GM19468 (cell line): ENCODE results near the gene CUEDC1.

Experiments
- ATAC-seq: cut with Tn5 transposase; IDR thresholded peaks from one replicate; pipeline ENCODE4 v1.9.1; 2021; ENCODE audit warnings: mild to moderate bottlenecking, moderate library complexity, moderate number of reproducible peaks; ENCODE audit not compliant: unreplicated experiment; ENCODE audit errors: extremely low read depth

Gene CUEDC1

GRCh38 chr17:57902117-57902799 lies 53.0 kb downstream of the CUEDC1 start:
- peak; percentile 23 for ATAC-seq

GRCh38 chr17:57900991-57901743 lies 54.0 kb downstream of the CUEDC1 start:
- no peak for ATAC-seq

GRCh38 chr17:57899822-57900221 lies 55.4 kb downstream of the CUEDC1 start:
- ATAC-seq = no peak

- ATAC-seq = no peak
These were observed 55.8 kb downstream of the CUEDC1 start for GRCh38 chr17:57899391-57899790.

GRCh38 chr17:57898487-57899311 lies 56.5 kb downstream of the CUEDC1 start:
- no peak for ATAC-seq

GRCh38 chr17:57895382-57896060 lies 59.7 kb downstream of the CUEDC1 start:
- no peak for ATAC-seq

- ATAC-seq = no peak
These were observed 60.4 kb downstream of the CUEDC1 start for GRCh38 chr17:57894848-57895247.

- ATAC-seq = no peak
These were observed 62.2 kb downstream of the CUEDC1 start for GRCh38 chr17:57892820-57893595.

- no peak for ATAC-seq
These were observed 62.9 kb downstream of the CUEDC1 start for GRCh38 chr17:57892146-57892819.

GRCh38 chr17:57890857-57891232 lies 64.4 kb downstream of the CUEDC1 start:
- ATAC-seq = no peak

GRCh38 chr17:57889892-57890856 lies 65.0 kb downstream of the CUEDC1 start:
- no peak for ATAC-seq

GRCh38 chr17:57889252-57889651 lies 66.0 kb downstream of the CUEDC1 start:
- ATAC-seq = no peak

GRCh38 chr17:57888311-57889216 lies 66.6 kb downstream of the CUEDC1 start:
- ATAC-seq = no peak

- ATAC-seq = no peak
These were observed 68.1 kb downstream of the CUEDC1 start for GRCh38 chr17:57887161-57887560.

- ATAC-seq = no peak
These were observed 69.2 kb downstream of the CUEDC1 start for GRCh38 chr17:57886020-57886419.

- ATAC-seq = no peak
These were observed 69.9 kb downstream of the CUEDC1 start for GRCh38 chr17:57885148-57885915.
